ENCODE data around the gene INPP5D. TPM values are rescaled to one million over a fixed set of nuclear protein-coding genes. Genes with fewer than 3 reads are reported as not detected.
A peak's percentile ranks its signal among the peaks of the same experiment; 100 is the strongest.

The INPP5D gene
- total and polyA plus RNA-seq, 2 donors (not counting 1 experiment from before 2014, with no cell fraction given), result 152 to 444 TPM

DNA sequence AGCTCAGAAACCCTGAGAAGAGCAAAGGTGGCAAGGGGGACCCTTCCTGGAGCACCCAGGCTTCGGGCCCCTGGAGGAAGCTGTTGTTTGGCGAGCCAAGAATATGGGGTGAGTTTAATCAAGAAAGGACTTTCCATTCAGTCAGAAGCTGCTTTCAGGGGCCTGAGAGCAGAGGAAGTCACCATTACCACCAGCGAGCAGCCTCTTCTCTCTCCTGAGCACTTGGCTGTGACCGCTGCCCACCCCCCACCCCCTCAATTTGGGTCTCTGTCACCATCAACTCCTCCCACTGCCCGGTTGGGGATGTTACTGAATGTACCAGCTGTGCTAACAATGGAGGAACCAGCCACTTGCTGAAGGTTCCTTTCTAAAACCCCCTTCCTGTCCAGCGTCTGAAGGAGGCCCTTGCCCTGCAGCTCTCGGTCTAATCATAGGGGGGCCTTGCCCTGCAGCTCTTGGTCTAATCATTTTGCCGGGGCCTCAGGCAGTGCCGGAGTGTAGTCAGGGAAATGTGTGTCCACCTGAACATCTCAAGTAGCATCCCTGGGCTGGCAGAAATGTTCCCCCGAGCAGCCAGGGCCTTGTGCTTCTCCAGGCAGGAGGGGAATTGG is 943 bp downstream of the INPP5D start:
- Histone ChIP-seq H3K9me3 (ENCODE audit: control extremely low read depth in 1 of 3, control insufficient read depth in 2 of 3, insufficient read depth in 1 of 3, low read length in 2 of 3) (peaks cover 0 to 3% (median 0%) of the 10 kb centered on the region in 3 donors), H3K4me3 (ENCODE audit: control extremely low read depth in 1 of 5, extremely low read depth in 1 of 5, insufficient read depth in 1 of 5, low read depth in 2 of 5, low read length in 4 of 5) (peak overlapping the region; percentile 91 to 99 (median 98)), H3K9ac (ENCODE audit: low read length) (peak overlapping the region; percentile 97), H3K36me3 (replicated peaks in 1 of 2; ENCODE audit: control extremely low read depth in 1 of 2, control insufficient read depth in 1 of 2, extremely low read depth in 1 of 2, insufficient read depth in 2 of 2, low read length in 1 of 2) (peaks cover 0 to 38% of the 10 kb centered on the region in 2 experiments), H3K27ac (ENCODE audit: low read length in 2 of 2) (peak overlapping the region; percentile 90 to 95), H3K79me2 (ENCODE audit: control insufficient read depth, insufficient read depth, low read length) (peaks cover 75% of the 10 kb centered on the region), H3K4me2 (replicated peaks; ENCODE audit: low read depth, low read length, poor library complexity, severe bottlenecking) (peak overlapping the region; percentile 80), H3K4me1 (ENCODE audit: control insufficient read depth in 2 of 2, insufficient read depth in 2 of 2, low read length in 2 of 2) (peaks cover 38 to 59% of the 10 kb centered on the region in 2 donors), H3K27me3 (replicated peaks in 1 of 4; ENCODE audit: control extremely low read depth in 1 of 4, control insufficient read depth in 3 of 4, insufficient read depth in 4 of 4, low read length in 3 of 4) (no peaks in the 10 kb centered on the region), H2AFZ (ENCODE audit: insufficient read depth, low read depth, low read length, poor library complexity, severe bottlenecking) (peak overlapping the region; percentile 82), H4K20me1 (ENCODE audit: control insufficient read depth, insufficient read depth, low read length, poor library complexity, severe bottlenecking) (peaks cover 50% of the 10 kb centered on the region)
- Mint-ChIP-seq H3K9me3 (ENCODE audit: insufficient read depth) (no peaks in the 10 kb centered on the region), H3K27me3 (no peaks in the 10 kb centered on the region), H3K4me1 (peaks cover 49% of the 10 kb centered on the region), H3K27ac (peak overlapping the region; percentile 87), H3K4me3 (peak overlapping the region; percentile 76)
- ChIA-PET CTCF (interaction anchor here (0.6 to 5.4 kb wide), 21 partner anchors 9 to 1389 kb away, joined by 3 to 70 read pairs (median 6); partner anchors contain the start of gene ATG16L1), POLR2A (interaction anchor here (0.6 to 4.8 kb wide), 26 partner anchors 9 to 288 kb away, joined by 3 to 112 read pairs (median 5); partner anchors contain the start of gene ATG16L1)
- no peak for TF ChIP-seq EZH2 (IDR thresholded peaks at IDR 0.05; ENCODE audit: borderline replicate concordance, insufficient read depth, low read depth, low read length, poor library complexity, severe bottlenecking)
- TF ChIP-seq, protein P1, sequence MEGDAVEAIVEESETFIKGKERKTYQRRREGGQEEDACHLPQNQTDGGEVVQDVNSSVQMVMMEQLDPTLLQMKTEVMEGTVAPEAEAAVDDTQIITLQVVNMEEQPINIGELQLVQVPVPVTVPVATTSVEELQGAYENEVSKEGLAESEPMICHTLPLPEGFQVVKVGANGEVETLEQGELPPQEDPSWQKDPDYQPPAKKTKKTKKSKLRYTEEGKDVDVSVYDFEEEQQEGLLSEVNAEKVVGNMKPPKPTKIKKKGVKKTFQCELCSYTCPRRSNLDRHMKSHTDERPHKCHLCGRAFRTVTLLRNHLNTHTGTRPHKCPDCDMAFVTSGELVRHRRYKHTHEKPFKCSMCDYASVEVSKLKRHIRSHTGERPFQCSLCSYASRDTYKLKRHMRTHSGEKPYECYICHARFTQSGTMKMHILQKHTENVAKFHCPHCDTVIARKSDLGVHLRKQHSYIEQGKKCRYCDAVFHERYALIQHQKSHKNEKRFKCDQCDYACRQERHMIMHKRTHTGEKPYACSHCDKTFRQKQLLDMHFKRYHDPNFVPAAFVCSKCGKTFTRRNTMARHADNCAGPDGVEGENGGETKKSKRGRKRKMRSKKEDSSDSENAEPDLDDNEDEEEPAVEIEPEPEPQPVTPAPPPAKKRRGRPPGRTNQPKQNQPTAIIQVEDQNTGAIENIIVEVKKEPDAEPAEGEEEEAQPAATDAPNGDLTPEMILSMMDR (IDR thresholded peaks at IDR 0.05), result no peak
- ATAC-seq (ENCODE audit: low read depth) (peak; percentile 43), DNase-seq (peak; percentile 86)
- 1% methylated on average over 8 of the region's 10 CpGs for WGBS (ENCODE audit: insufficient coverage)
- intact Hi-C loops (cut with micrococcal nuclease), result loop anchor here (1.0 to 5.0 kb wide), 9 partner anchors 9 to 364 kb away; partner anchors contain the start of genes ATG16L1 and GIGYF2
